WTC11 (cell line): ENCODE results near the gene KCNJ16. TPM values are rescaled to one million over a fixed set of nuclear protein-coding genes. Genes with fewer than 3 reads are reported as not detected.

Experiments
- ATAC-seq: fragments of 200-7000 bp; cut with Tn5 transposase; 2 replicates; pipeline ENCODE4 v1.10.0; 2021; ENCODE audit warnings: mild to moderate bottlenecking, moderate library complexity
- CTCF ChIA-PET: fragments of 300-600 bp; sonication (Branson Sonifier 250); formaldehyde crosslinking; loops from one replicate; lab custom pipeline; 2021; ENCODE audit warnings: antibody characterized with exemption; lab: Charles Lee
- POLR2A ChIA-PET: fragments of 350-600 bp; sonication (Branson Sonifier 250); formaldehyde crosslinking; loops from one replicate; lab custom pipeline; 2021; ENCODE audit warnings: antibody characterized with exemption; lab: Charles Lee
- DNase-seq: peaks from one replicate; pipeline ENCODE4 v3.0.0; 2021; ENCODE audit warnings: low spot score
- H3K27ac Mint-ChIP-seq: 2 replicates; pipeline ENCODE4 v1.8.0; 2021; ENCODE audit warnings: mixed read lengths
- H3K27me3 Mint-ChIP-seq: 2 replicates; pipeline ENCODE4 v1.8.0; 2021; ENCODE audit warnings: low read depth, mild to moderate bottlenecking, moderate library complexity, mixed read lengths
- H3K36me3 Mint-ChIP-seq: 2 replicates; pipeline ENCODE4 v1.8.0; 2021; ENCODE audit warnings: mixed read lengths
- H3K4me1 Mint-ChIP-seq: 2 replicates; pipeline ENCODE4 v1.8.0; 2022; ENCODE audit warnings: mixed read lengths
- H3K4me3 Mint-ChIP-seq: 2 replicates; pipeline ENCODE4 v1.8.0; 2021; ENCODE audit warnings: mild to moderate bottlenecking, moderate library complexity, mixed read lengths
- H3K9me3 Mint-ChIP-seq: 2 replicates; pipeline ENCODE4 v1.8.0; 2021; ENCODE audit warnings: mixed read lengths
- ATF6 ChIP-seq: sonication (generic); formaldehyde crosslinking; IDR thresholded peaks from 2 replicates; pipeline ENCODE4 v1.8.1; 2023; ENCODE audit warnings: mild to moderate bottlenecking, missing genetic modification reagents
- CBFB ChIP-seq: sonication (generic); formaldehyde crosslinking; IDR thresholded peaks from 2 replicates; pipeline ENCODE4 v1.8.1; 2022; ENCODE audit warnings: mild to moderate bottlenecking, low read depth, missing genetic modification reagents
- E2F4 ChIP-seq: sonication (generic); formaldehyde crosslinking; IDR thresholded peaks from 2 replicates; pipeline ENCODE4 v1.8.1; 2022; ENCODE audit warnings: low read depth, mild to moderate bottlenecking, moderate library complexity, missing genetic modification reagents, borderline replicate concordance
- FOXJ3 ChIP-seq: sonication (generic); formaldehyde crosslinking; IDR thresholded peaks from 2 replicates; pipeline ENCODE4 v1.9.0; 2021; ENCODE audit warnings: missing genetic modification reagents, mild to moderate bottlenecking, borderline replicate concordance
- JAZF1 ChIP-seq: fragments of 250-450 bp; sonication (Bioruptor Pico); IDR thresholded peaks from 2 replicates; pipeline ENCODE4 v1.9.0; 2021; ENCODE audit warnings: moderate library complexity, mild to moderate bottlenecking, inconsistent platforms
- JUN ChIP-seq: sonication (generic); formaldehyde crosslinking; IDR thresholded peaks from 2 replicates; pipeline ENCODE4 v1.8.0; 2023; ENCODE audit warnings: mild to moderate bottlenecking, missing genetic modification reagents
- MAX ChIP-seq: sonication (generic); formaldehyde crosslinking; IDR thresholded peaks from 2 replicates; pipeline ENCODE4 v1.8.0; 2022; ENCODE audit warnings: mild to moderate bottlenecking, missing genetic modification reagents
- OVOL2 ChIP-seq: fragments of 250-450 bp; sonication (Bioruptor Pico); IDR thresholded peaks from 2 replicates; pipeline ENCODE4 v1.9.0; 2021; ENCODE audit warnings: mild to moderate bottlenecking, borderline replicate concordance
- PREB ChIP-seq: sonication (generic); formaldehyde crosslinking; IDR thresholded peaks from 2 replicates; pipeline ENCODE4 v1.8.1; 2022; ENCODE audit warnings: mild to moderate bottlenecking, missing genetic modification reagents, moderate library complexity, borderline replicate concordance
- SMAD4 ChIP-seq: sonication (generic); formaldehyde crosslinking; IDR thresholded peaks from 2 replicates; pipeline ENCODE4 v1.8.0; 2022; ENCODE audit warnings: mild to moderate bottlenecking, missing genetic modification reagents
- USF2 ChIP-seq: sonication (generic); formaldehyde crosslinking; IDR thresholded peaks from 2 replicates; pipeline ENCODE4 v1.8.1; 2023; ENCODE audit warnings: mild to moderate bottlenecking, missing genetic modification reagents, moderate library complexity
- ZMAT4 ChIP-seq: fragments of 250-450 bp; sonication (Bioruptor Pico); IDR thresholded peaks from 2 replicates; pipeline ENCODE4 v1.9.0; 2021; ENCODE audit warnings: mild to moderate bottlenecking
- ZNF219 ChIP-seq: sonication (generic); formaldehyde crosslinking; IDR thresholded peaks from 2 replicates; pipeline ENCODE4 v1.8.0; 2023; ENCODE audit warnings: missing genetic modification reagents, mild to moderate bottlenecking, borderline replicate concordance
- ZNF416 ChIP-seq: fragments of 250-450 bp; sonication (Bioruptor Pico); IDR thresholded peaks from 2 replicates; pipeline ENCODE4 v1.9.0; 2021; ENCODE audit warnings: mild to moderate bottlenecking, inconsistent platforms
- ZNF532 ChIP-seq: fragments of 250-450 bp; sonication (Bioruptor Pico); IDR thresholded peaks from 2 replicates; pipeline ENCODE4 v1.9.0; 2021; ENCODE audit warnings: mild to moderate bottlenecking, borderline replicate concordance
- total RNA-seq: library from RNA; stranded (reverse); gene quantifications from 3 replicates; pipeline ENCODE4 v1.2.3, GENCODE V29; 2021

The KCNJ16 gene
- total RNA-seq, 1 experiment from 2014 or later, result not detected

- TF ChIP-seq ZNF532, result no peak
Observed at GRCh38 chr17:70110443-70110880, 35.4 kb downstream of the KCNJ16 start (continued).

- Mint-ChIP-seq H3K9me3 (no peaks in the 10 kb centered on the region; the same call in 1 of the 2 replicates), H3K4me1 (no peaks in the 10 kb centered on the region), H3K4me3 (no peak overlapping the region), H3K27me3 (no peaks in the 10 kb centered on the region), H3K27ac (no peak overlapping the region), H3K36me3 (no peaks in the 10 kb centered on the region)
- no peak for ATAC-seq
- no peak for TF ChIP-seq JUN
- TF ChIP-seq USF2 (CRISPR knock-in tag), result no peak
- no peak for TF ChIP-seq CBFB
- TF ChIP-seq ZNF219, result no peak
- TF ChIP-seq SMAD4 (CRISPR knock-in tag), result no peak
- TF ChIP-seq PREB (CRISPR knock-in tag), result no peak
- no peak for TF ChIP-seq OVOL2 (CRISPR knock-in tag)
- TF ChIP-seq E2F4, result no peak
- no peak for TF ChIP-seq JAZF1 (CRISPR knock-in tag)
- TF ChIP-seq MAX (CRISPR knock-in tag), result no peak
- no peak for TF ChIP-seq ATF6 (CRISPR knock-in tag)
- no peak for TF ChIP-seq ZNF416 (CRISPR knock-in tag)
- no peak for TF ChIP-seq FOXJ3
- ChIA-PET POLR2A (interaction anchor here (0.6 kb wide), 1 partner anchor 301 kb away, joined by 4 read pairs; no protein-coding TSS in a partner anchor), CTCF (no interaction called here)
- DNase-seq, result no peak
Observed at GRCh38 chr17:70111201-70111600, 36.2 kb downstream of the KCNJ16 start.

GRCh38 chr17:70114405-70114804 is 39.4 kb downstream of the KCNJ16 start:
- H3K9me3 Mint-ChIP-seq, result peaks cover 19% of the 10 kb centered on the region
- H3K27ac Mint-ChIP-seq, result no peak overlapping the region
- no peak overlapping the region for H3K4me3 Mint-ChIP-seq
- H3K27me3 Mint-ChIP-seq, result no peaks in the 10 kb centered on the region
- ATAC-seq, result no peak
- H3K4me1 Mint-ChIP-seq, result no peaks in the 10 kb centered on the region
- TF ChIP-seq ZMAT4 (CRISPR knock-in tag), result no peak
- no peak for DNase-seq
- ChIA-PET CTCF (no interaction called here), POLR2A (no interaction called here)
- peaks cover 8% of the 10 kb centered on the region; the same call in 1 of the 2 replicates for H3K36me3 Mint-ChIP-seq
